Measurements from ENCODE around the gene PPP2R2C. TPM values are rescaled to one million over a fixed set of nuclear protein-coding genes. Genes with fewer than 3 reads are reported as not detected.

Gene PPP2R2C
- total RNA-seq, 1 experiment from 2014 or later = 32.9 TPM

DNA sequence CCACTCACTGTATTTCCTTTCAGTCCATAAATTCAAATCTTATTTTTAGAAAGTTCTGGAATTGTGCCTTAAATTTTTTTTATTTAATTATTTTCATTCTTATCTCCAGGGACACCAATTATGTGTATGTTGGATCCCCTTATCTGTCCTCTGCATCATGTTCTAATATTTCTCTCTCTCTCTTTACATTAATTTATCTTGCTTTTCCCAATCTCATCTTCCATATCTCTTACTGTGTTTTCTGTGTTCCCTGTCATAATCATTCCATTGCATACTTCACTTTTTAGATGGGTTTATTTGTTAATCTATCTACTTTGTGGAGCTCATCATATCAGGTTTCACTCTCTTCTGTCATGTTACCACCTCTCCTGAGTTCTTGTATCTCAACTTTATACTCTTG is 37.4 kb downstream of the PPP2R2C start:
- Histone ChIP-seq H3K79me2 (ENCODE audit: insufficient read depth, low read length) (no peaks in the 10 kb centered on the region), H3K36me3 (ENCODE audit: control insufficient read depth in 1 of 2, insufficient read depth in 2 of 2, low read length in 2 of 2) (no peaks in the 10 kb centered on the region), H3K9me2 (ENCODE audit: insufficient read depth) (no peaks in the 10 kb centered on the region), H3K27ac (ENCODE audit: low read depth, low read length) (no peak overlapping the region), H4K20me1 (ENCODE audit: insufficient read depth) (no peaks in the 10 kb centered on the region), H3K9me3 (ENCODE audit: control insufficient read depth in 1 of 2, insufficient read depth in 1 of 2, low read depth in 1 of 2, low read length in 2 of 2) (peaks cover 0 to 6% of the 10 kb centered on the region in 2 experiments; a peak in 1 of 4 replicates), H3K4me3 (replicated peaks in 1 of 2; ENCODE audit: low read depth in 1 of 2, low read length in 2 of 2) (no peak overlapping the region), H3K4me1 (ENCODE audit: control insufficient read depth in 1 of 2, insufficient read depth in 2 of 2, low read length in 2 of 2) (no peaks in the 10 kb centered on the region; a peak in 1 of 4 replicates), H3K4me2 (ENCODE audit: low read length) (no peak overlapping the region), H3K9ac (ENCODE audit: low read length) (no peak overlapping the region), H2AFZ (ENCODE audit: low read depth, low read length, poor library complexity, severe bottlenecking) (no peak overlapping the region), H3K27me3 (ENCODE audit: insufficient read depth, low read length) (no peaks in the 10 kb centered on the region)
- ATAC-seq (no peak), DNase-seq (ENCODE audit: low read depth, low spot score) (no peak)
- ChIA-PET POLR2A (no interaction called here), CTCF (no interaction called here), RAD21 (ENCODE audit: low non-redundant PET in 1 of 2, low total read pairs in 2 of 2, uncharacterized antibody in 2 of 2, unreplicated experiment in 2 of 2) (no interaction called here)
- no TSS peak for BruUV-seq (replicated peaks)
- intact Hi-C loops (cut with micrococcal nuclease) = no loop called here
- TF ChIP-seq, protein P1, sequence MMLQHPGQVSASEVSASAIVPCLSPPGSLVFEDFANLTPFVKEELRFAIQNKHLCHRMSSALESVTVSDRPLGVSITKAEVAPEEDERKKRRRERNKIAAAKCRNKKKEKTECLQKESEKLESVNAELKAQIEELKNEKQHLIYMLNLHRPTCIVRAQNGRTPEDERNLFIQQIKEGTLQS (IDR thresholded peaks at IDR 0.05) = no peak
- TF ChIP-seq CBX3 (IDR thresholded peaks at IDR 0.05; ENCODE audit: low read depth) (no peak), YY1 (IDR thresholded peaks at IDR 0.05; ENCODE audit: extremely low read depth, insufficient replicate concordance, low read depth, low read length) (no peak)
- TF ChIP-seq, protein P2, sequence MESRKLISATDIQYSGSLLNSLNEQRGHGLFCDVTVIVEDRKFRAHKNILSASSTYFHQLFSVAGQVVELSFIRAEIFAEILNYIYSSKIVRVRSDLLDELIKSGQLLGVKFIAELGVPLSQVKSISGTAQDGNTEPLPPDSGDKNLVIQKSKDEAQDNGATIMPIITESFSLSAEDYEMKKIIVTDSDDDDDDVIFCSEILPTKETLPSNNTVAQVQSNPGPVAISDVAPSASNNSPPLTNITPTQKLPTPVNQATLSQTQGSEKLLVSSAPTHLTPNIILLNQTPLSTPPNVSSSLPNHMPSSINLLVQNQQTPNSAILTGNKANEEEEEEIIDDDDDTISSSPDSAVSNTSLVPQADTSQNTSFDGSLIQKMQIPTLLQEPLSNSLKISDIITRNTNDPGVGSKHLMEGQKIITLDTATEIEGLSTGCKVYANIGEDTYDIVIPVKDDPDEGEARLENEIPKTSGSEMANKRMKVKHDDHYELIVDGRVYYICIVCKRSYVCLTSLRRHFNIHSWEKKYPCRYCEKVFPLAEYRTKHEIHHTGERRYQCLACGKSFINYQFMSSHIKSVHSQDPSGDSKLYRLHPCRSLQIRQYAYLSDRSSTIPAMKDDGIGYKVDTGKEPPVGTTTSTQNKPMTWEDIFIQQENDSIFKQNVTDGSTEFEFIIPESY (IDR thresholded peaks at IDR 0.05; ENCODE audit: extremely low read depth, insufficient replicate concordance, low read length) = no peak

GRCh38 chr4:6430927-6431326 is 41.5 kb downstream of the PPP2R2C start:
- POLR2A ChIA-PET = no interaction called here

More at GRCh38 chr4:6430927-6431326, 41.5 kb downstream of the PPP2R2C start:
- TF ChIP-seq FOSL1 (IDR thresholded peaks at IDR 0.05; ENCODE audit: low read depth) = no peak
- TF ChIP-seq MAX (IDR thresholded peaks at IDR 0.05) = no peak
- TF ChIP-seq, protein P3, sequence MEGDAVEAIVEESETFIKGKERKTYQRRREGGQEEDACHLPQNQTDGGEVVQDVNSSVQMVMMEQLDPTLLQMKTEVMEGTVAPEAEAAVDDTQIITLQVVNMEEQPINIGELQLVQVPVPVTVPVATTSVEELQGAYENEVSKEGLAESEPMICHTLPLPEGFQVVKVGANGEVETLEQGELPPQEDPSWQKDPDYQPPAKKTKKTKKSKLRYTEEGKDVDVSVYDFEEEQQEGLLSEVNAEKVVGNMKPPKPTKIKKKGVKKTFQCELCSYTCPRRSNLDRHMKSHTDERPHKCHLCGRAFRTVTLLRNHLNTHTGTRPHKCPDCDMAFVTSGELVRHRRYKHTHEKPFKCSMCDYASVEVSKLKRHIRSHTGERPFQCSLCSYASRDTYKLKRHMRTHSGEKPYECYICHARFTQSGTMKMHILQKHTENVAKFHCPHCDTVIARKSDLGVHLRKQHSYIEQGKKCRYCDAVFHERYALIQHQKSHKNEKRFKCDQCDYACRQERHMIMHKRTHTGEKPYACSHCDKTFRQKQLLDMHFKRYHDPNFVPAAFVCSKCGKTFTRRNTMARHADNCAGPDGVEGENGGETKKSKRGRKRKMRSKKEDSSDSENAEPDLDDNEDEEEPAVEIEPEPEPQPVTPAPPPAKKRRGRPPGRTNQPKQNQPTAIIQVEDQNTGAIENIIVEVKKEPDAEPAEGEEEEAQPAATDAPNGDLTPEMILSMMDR (IDR thresholded peaks at IDR 0.05 in 2 of 3, conservative IDR thresholded peaks at IDR 0.05 in 1 of 3; ENCODE audit: borderline replicate concordance in 1 of 3, insufficient read depth in 1 of 3, low read depth in 2 of 3, low read length in 2 of 3) = no peak
- no peak for TF ChIP-seq JUND (IDR thresholded peaks at IDR 0.05)
- TF ChIP-seq SRF (IDR thresholded peaks at IDR 0.05; ENCODE audit: low read depth) = no peak
- intact Hi-C loops (cut with micrococcal nuclease) = no loop called here
- Histone ChIP-seq H3K9ac (ENCODE audit: low read length) (no peak overlapping the region), H3K4me2 (ENCODE audit: low read length) (no peak overlapping the region), H3K4me1 (ENCODE audit: control insufficient read depth in 1 of 2, insufficient read depth in 2 of 2, low read length in 2 of 2) (no peaks in the 10 kb centered on the region), H4K20me1 (ENCODE audit: insufficient read depth) (no peaks in the 10 kb centered on the region), H2AFZ (ENCODE audit: low read depth, low read length, poor library complexity, severe bottlenecking) (no peak overlapping the region), H3K36me3 (ENCODE audit: control insufficient read depth in 1 of 2, insufficient read depth in 2 of 2, low read length in 2 of 2) (no peaks in the 10 kb centered on the region), H3K27ac (ENCODE audit: low read depth, low read length) (no peak overlapping the region), H3K4me3 (replicated peaks in 1 of 2; ENCODE audit: low read depth in 1 of 2, low read length in 2 of 2) (no peak overlapping the region), H3K27me3 (ENCODE audit: insufficient read depth, low read length) (no peaks in the 10 kb centered on the region), H3K9me2 (ENCODE audit: insufficient read depth) (no peaks in the 10 kb centered on the region), H3K9me3 (ENCODE audit: control insufficient read depth in 1 of 2, insufficient read depth in 1 of 2, low read depth in 1 of 2, low read length in 2 of 2) (peaks cover 0 to 6% of the 10 kb centered on the region in 2 experiments; a peak in 1 of 4 replicates), H3K79me2 (ENCODE audit: insufficient read depth, low read length) (no peaks in the 10 kb centered on the region)
- RAD21 ChIA-PET (ENCODE audit: low non-redundant PET in 1 of 2, low total read pairs in 2 of 2, uncharacterized antibody in 2 of 2, unreplicated experiment in 2 of 2) = no interaction called here
- DNase-seq (ENCODE audit: low read depth, low spot score) = no peak
- no TSS peak for BruUV-seq (replicated peaks)
- no peak for ATAC-seq
- CTCF ChIA-PET = no interaction called here

Measured in HCT116 (cell line).